ENCODE results near the gene UGT1A3.

The UGT1A3 gene

DNA sequence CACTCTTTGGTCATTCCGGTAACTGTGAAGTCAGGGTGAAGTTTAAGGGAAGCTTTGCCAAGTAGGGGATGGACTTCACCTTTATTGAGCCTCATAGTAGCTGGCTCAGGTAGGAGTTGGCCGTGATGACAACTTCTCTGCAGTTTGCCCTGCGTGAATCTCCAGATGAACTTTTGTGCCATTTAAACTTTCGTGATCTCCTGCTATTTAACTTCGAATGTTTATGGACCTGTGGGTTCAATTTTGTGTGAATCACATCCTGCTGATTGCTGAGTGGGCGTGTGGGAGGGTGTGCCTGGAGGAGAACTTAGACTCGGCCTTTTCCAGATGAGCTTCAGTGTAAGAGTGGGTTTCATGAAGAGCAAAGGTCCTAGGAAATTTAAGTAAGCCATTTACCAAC, 35.4 kb downstream of the UGT1A3 start:
- H3K27ac ChIP-seq: no peak overlapping the region
- TF ChIP-seq, protein P1, sequence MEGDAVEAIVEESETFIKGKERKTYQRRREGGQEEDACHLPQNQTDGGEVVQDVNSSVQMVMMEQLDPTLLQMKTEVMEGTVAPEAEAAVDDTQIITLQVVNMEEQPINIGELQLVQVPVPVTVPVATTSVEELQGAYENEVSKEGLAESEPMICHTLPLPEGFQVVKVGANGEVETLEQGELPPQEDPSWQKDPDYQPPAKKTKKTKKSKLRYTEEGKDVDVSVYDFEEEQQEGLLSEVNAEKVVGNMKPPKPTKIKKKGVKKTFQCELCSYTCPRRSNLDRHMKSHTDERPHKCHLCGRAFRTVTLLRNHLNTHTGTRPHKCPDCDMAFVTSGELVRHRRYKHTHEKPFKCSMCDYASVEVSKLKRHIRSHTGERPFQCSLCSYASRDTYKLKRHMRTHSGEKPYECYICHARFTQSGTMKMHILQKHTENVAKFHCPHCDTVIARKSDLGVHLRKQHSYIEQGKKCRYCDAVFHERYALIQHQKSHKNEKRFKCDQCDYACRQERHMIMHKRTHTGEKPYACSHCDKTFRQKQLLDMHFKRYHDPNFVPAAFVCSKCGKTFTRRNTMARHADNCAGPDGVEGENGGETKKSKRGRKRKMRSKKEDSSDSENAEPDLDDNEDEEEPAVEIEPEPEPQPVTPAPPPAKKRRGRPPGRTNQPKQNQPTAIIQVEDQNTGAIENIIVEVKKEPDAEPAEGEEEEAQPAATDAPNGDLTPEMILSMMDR (IDR thresholded peaks at IDR 0.05): no peak
- no peak for TF ChIP-seq ZFX (IDR thresholded peaks at IDR 0.05; ENCODE audit: borderline replicate concordance)

DNA sequence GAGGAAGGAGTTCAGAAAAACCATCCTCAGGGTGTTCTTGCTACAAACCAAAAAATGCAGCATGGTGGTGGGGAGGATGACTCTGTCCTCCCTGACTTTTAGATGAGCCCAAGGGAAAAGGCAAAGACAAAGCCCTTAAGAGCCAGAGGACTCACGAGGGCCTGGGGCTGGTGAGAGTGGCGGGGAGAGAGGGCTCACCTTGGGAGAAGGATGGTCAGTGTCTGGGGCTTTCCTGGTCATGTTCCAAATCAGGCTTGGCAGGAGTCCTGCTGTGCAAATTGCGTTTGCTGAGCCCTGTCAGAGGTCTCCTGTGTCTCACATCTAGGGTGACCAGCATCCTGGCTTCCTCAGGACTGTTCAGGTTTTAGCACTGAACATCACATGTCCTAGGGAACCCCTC, 35.9 kb downstream of the UGT1A3 start:
- no peak for TF ChIP-seq ZFX (IDR thresholded peaks at IDR 0.05; ENCODE audit: borderline replicate concordance)
- H3K27ac ChIP-seq: no peak overlapping the region

DNA sequence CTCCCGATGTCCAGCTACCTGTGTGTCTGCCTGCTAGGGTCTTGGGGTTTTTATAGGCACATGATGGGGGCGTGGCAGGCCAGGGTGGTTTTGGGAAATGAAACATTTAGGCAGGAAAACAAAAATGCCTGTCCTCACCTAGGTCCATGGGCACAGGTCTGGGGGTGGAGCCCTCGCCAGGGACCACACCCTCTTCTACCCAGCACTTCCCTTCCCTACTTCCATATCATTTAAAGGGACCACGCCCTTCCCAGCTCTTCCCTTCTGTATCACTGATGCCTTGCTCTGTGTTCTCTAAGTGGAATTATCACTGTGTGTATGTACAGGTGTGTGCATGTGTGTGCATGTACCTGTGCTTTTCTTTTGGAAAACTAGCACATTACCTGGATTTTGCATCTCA, 37.6 kb downstream of the UGT1A3 start:
- TF ChIP-seq, protein P1 (IDR thresholded peaks at IDR 0.05): no peak
- TF ChIP-seq ZFX (IDR thresholded peaks at IDR 0.05; ENCODE audit: borderline replicate concordance): no peak

DNA sequence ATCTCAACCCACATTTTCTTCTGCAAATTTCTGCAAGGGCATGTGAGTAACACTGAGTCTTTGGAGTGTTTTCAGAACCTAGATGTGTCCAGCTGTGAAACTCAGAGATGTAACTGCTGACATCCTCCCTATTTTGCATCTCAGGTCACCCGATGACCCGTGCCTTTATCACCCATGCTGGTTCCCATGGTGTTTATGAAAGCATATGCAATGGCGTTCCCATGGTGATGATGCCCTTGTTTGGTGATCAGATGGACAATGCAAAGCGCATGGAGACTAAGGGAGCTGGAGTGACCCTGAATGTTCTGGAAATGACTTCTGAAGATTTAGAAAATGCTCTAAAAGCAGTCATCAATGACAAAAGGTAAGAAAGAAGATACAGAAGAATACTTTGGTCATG, 39.2 kb downstream of the UGT1A3 start:
- H3K27ac ChIP-seq: no peak overlapping the region

More for the DNA sequence above, 37.6 kb downstream of the UGT1A3 start:
- no peak overlapping the region for H3K27ac ChIP-seq

DNA sequence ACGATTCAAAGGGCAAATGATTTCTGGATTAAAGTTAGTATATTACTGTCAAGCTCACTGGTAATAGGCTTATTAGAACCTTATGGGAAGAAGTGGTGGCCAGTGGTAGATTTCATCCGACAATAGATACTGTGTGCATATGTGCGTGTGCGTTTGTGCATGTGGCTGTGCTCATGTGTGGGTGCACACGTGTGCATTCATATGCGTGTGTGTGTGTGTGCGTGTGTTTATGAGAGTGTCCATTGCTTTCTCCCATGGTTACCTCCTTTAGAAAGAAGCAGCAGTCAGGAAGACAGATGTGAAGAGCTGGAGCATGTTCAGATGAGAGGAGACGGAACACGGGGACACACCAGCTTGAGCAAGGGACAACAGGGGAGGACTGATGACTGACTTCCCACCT, 40.4 kb downstream of the UGT1A3 start:
- H3K27ac ChIP-seq: no peak overlapping the region

More for the DNA sequence above, 39.2 kb downstream of the UGT1A3 start:
- TF ChIP-seq, protein P1 (IDR thresholded peaks at IDR 0.05): no peak
- TF ChIP-seq ZFX (IDR thresholded peaks at IDR 0.05; ENCODE audit: borderline replicate concordance): no peak

DNA sequence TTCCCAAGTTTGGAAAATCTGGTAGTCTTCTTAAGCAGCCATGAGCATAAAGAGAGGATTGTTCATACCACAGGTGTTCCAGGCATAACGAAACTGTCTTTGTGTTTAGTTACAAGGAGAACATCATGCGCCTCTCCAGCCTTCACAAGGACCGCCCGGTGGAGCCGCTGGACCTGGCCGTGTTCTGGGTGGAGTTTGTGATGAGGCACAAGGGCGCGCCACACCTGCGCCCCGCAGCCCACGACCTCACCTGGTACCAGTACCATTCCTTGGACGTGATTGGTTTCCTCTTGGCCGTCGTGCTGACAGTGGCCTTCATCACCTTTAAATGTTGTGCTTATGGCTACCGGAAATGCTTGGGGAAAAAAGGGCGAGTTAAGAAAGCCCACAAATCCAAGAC, 43.3 kb downstream of the UGT1A3 start:
- TF ChIP-seq ZFX (IDR thresholded peaks at IDR 0.05; ENCODE audit: borderline replicate concordance): no peak
- TF ChIP-seq, protein P1 (IDR thresholded peaks at IDR 0.05): no peak
- H3K27ac ChIP-seq: no peak overlapping the region

More for the DNA sequence above, 40.4 kb downstream of the UGT1A3 start:
- TF ChIP-seq, protein P1 (IDR thresholded peaks at IDR 0.05): no peak
- no peak for TF ChIP-seq ZFX (IDR thresholded peaks at IDR 0.05; ENCODE audit: borderline replicate concordance)

DNA sequence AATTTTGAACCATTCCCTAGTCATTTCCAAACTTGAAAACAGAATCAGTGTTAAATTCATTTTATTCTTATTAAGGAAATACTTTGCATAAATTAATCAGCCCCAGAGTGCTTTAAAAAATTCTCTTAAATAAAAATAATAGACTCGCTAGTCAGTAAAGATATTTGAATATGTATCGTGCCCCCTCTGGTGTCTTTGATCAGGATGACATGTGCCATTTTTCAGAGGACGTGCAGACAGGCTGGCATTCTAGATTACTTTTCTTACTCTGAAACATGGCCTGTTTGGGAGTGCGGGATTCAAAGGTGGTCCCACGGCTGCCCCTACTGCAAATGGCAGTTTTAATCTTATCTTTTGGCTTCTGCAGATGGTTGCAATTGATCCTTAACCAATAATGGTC, 43.7 kb downstream of the UGT1A3 start:
- no peak overlapping the region for H3K27ac ChIP-seq
- TF ChIP-seq, protein P1 (IDR thresholded peaks at IDR 0.05): no peak
- TF ChIP-seq ZFX (IDR thresholded peaks at IDR 0.05; ENCODE audit: borderline replicate concordance): no peak

DNA sequence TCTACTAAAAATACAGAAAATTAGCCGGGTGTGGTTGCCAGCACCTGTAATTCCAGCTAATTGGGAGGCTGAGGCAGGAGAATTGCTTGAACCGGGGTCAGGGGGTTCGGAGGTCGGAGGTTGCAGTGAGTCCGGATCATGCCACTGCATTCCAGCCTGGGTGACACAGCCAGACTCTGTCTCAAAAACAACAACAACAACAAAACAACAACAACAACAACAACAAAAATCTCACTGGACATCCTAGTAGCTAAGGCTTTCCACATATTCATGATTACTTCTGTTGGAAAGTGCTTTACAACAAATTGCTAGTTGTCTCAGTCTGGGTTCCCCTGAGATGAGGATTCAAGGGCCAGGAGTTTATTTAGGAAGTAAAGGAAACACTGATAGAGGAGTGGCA, 45.0 kb downstream of the UGT1A3 start:
- no peak for TF ChIP-seq ZFX (IDR thresholded peaks at IDR 0.05; ENCODE audit: borderline replicate concordance)
- TF ChIP-seq, protein P1 (IDR thresholded peaks at IDR 0.05): no peak
- no peak overlapping the region for H3K27ac ChIP-seq
